DND-41 (cell line): Measurements from ENCODE around the gene CACNA1A.

Experiments used
- ATAC-seq: fragments of 200-7000 bp; cut with Tn5 transposase; 3 replicates; pipeline ENCODE4 v1.9.1; 2021; ENCODE audit warnings: low read depth; ENCODE audit not compliant: insufficient read depth
- DNase-seq: peaks from one replicate; pipeline ENCODE4 v3.0.0-alpha.2; 2020
- H2AFZ ChIP-seq: 2 replicates; pipeline ENCODE4 v1.6.0; 2012; ENCODE audit warnings: low read depth, low read length
- H3K27ac ChIP-seq: 2 replicates; pipeline ENCODE4 v1.5.1; 2012; ENCODE audit warnings: low read length, inconsistent platforms
- H3K27me3 ChIP-seq: fragments of 200-600 bp; sonication (generic); 2 replicates; pipeline ENCODE4 v1.6.0; 2012; ENCODE audit warnings: low read length, mild to moderate bottlenecking, inconsistent platforms; ENCODE audit not compliant: insufficient read depth, poor library complexity
- H3K36me3 ChIP-seq: 2 replicates; pipeline ENCODE4 v1.5.1; 2012; ENCODE audit warnings: low read length, inconsistent platforms; ENCODE audit not compliant: insufficient read depth
- H3K4me1 ChIP-seq: 2 replicates; pipeline ENCODE4 v1.5.1; 2012; ENCODE audit warnings: mild to moderate bottlenecking, low read length; ENCODE audit not compliant: insufficient read depth
- H3K4me2 ChIP-seq: 2 replicates; pipeline ENCODE4 v1.6.0; 2012; ENCODE audit warnings: mild to moderate bottlenecking, moderate library complexity, low read length, inconsistent platforms; ENCODE audit not compliant: insufficient read depth
- H3K4me3 ChIP-seq, 2 experiments: fragments of 200-600 bp in 1 of 2; shearing (Covaris generic) in 1 of 2; 2 replicates each; pipeline ENCODE4 v1.5.1; 2012 to 2016; ENCODE audit warnings: inconsistent platforms in 2 of 2, low read length in 2 of 2, mild to moderate bottlenecking in 2 of 2, low read depth in 1 of 2, moderate library complexity in 1 of 2
- H3K79me2 ChIP-seq: 2 replicates; pipeline ENCODE4 v1.6.0; 2012; ENCODE audit warnings: low read length, inconsistent platforms; ENCODE audit not compliant: insufficient read depth
- H3K9ac ChIP-seq: 2 replicates; pipeline ENCODE4 v1.6.0; 2012; ENCODE audit warnings: low read depth, mild to moderate bottlenecking, inconsistent platforms, low read length, moderate library complexity
- H3K9me3 ChIP-seq: 2 replicates; pipeline ENCODE4 v1.5.1; 2012; ENCODE audit warnings: low read length, moderate library complexity, mild to moderate bottlenecking, inconsistent platforms; ENCODE audit not compliant: insufficient read depth, severe bottlenecking
- H4K20me1 ChIP-seq: 2 replicates; pipeline ENCODE4 v1.6.0; 2012; ENCODE audit warnings: low read length; ENCODE audit not compliant: insufficient read depth
- EZH2 ChIP-seq: IDR thresholded peaks from 3 replicates; pipeline ENCODE4 v1.6.1; 2012; ENCODE audit warnings: borderline replicate concordance, low read depth, mild to moderate bottlenecking, moderate library complexity, low read length, inconsistent platforms; ENCODE audit not compliant: severe bottlenecking
- TF ChIP-seq, protein P1 (sequence below): IDR thresholded peaks from 2 replicates; pipeline ENCODE4 v1.5.1; 2012; ENCODE audit warnings: borderline replicate concordance, low read length, moderate library complexity, mild to moderate bottlenecking; ENCODE audit not compliant: poor library complexity, severe bottlenecking; ENCODE audit errors: extremely low read depth

Gene CACNA1A

DNA sequence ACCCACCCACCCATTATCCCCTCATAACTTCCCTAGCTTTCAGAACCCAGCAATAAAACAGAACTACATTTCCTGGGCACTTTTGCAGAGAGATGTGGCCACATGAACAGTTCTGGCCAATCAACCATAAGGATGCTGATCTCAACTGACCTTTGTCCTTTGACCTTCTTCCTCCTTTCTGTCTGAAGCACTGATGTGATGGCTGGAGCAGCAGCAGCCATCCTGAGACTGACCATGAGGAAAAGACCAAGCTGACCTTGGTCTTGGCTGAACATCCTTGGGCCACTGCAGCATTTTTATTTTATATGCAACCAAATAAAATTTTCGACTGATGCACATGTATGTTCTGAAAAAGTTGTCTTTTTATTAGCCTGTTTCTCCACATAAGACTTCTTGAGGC is 33.1 kb upstream of the CACNA1A start:
- Histone ChIP-seq H3K27ac (no peak overlapping the region), H3K9ac (no peak overlapping the region), H3K4me1 (no peaks in the 10 kb centered on the region), H3K4me2 (no peak overlapping the region), H3K4me3 (no peak overlapping the region), H3K27me3 (no peaks in the 10 kb centered on the region), H3K9me3 (no peaks in the 10 kb centered on the region), H3K36me3 (no peaks in the 10 kb centered on the region), H3K79me2 (no peaks in the 10 kb centered on the region), H4K20me1 (no peaks in the 10 kb centered on the region), H2AFZ (no peak overlapping the region)
- no peak for ATAC-seq
- TF ChIP-seq EZH2 = no peak
- TF ChIP-seq, protein P1, sequence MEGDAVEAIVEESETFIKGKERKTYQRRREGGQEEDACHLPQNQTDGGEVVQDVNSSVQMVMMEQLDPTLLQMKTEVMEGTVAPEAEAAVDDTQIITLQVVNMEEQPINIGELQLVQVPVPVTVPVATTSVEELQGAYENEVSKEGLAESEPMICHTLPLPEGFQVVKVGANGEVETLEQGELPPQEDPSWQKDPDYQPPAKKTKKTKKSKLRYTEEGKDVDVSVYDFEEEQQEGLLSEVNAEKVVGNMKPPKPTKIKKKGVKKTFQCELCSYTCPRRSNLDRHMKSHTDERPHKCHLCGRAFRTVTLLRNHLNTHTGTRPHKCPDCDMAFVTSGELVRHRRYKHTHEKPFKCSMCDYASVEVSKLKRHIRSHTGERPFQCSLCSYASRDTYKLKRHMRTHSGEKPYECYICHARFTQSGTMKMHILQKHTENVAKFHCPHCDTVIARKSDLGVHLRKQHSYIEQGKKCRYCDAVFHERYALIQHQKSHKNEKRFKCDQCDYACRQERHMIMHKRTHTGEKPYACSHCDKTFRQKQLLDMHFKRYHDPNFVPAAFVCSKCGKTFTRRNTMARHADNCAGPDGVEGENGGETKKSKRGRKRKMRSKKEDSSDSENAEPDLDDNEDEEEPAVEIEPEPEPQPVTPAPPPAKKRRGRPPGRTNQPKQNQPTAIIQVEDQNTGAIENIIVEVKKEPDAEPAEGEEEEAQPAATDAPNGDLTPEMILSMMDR = no peak
- DNase-seq = no peak

DNA sequence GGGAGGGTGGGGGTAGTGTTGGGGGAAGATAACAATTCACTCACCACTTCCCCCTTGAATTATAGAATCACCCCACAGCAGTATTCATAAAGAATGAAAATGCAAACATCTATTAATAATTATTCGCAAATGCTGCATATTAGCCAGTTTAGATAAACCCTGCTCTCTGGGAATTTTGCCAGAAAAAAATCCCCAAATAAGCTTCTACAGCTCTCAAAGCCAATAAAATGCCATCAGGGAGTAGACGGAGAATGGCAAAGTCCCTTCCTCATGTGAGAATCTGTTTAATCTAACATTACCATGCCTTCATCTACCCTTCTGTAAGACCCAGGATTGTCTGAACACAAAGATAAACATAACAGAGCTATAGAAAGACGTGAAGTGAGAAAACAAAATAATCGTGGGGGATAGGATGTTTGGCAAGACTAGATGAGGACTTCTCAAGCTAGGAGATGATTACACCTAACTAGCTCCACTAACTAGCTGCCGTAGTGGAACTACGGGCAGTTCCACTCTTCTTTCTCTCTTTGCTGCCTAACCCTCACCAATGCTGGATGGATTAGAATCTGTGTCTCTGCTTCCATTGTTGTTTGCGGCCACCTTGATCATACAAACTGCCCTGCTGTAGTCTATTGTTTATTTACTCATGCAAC is 32.4 kb upstream of the CACNA1A start:
- Histone ChIP-seq H3K36me3 (no peaks in the 10 kb centered on the region), H3K27me3 (no peaks in the 10 kb centered on the region), H3K9ac (no peak overlapping the region), H4K20me1 (no peaks in the 10 kb centered on the region), H3K4me2 (no peak overlapping the region), H2AFZ (no peak overlapping the region), H3K79me2 (no peaks in the 10 kb centered on the region), H3K4me1 (no peaks in the 10 kb centered on the region), H3K9me3 (no peaks in the 10 kb centered on the region), H3K27ac (no peak overlapping the region), H3K4me3 (no peak overlapping the region)
- TF ChIP-seq, protein P1 = no peak
- no peak for TF ChIP-seq EZH2
- DNase-seq = no peak
- ATAC-seq = no peak

DNA sequence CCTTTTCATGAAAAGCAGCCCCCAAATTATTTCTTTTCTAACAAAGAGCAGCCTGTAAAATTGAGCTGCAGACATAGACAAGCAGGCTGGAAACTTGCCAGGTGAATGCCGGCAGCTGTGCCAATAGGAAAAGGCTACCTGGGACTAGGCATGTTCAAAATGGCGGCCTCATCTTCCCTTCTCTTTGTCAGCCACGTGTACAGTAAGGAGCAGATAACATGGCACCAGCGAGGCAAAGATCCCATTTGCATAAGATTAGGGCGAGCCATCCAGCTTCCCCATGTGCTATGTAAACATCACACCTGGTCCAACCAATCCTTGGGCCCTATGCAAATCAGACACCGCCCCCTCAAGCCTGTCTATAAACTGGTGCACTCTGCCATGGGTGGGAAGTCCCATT is 31.2 kb upstream of the CACNA1A start:
- H3K27me3 ChIP-seq = no peaks in the 10 kb centered on the region
- ATAC-seq (peak; percentile 49; the same call in 2 of the 3 replicates), DNase-seq (peak; percentile 17)
- no peaks in the 10 kb centered on the region for H3K79me2 ChIP-seq
- H3K4me3 ChIP-seq = no peak overlapping the region
- no peak overlapping the region for H3K4me2 ChIP-seq
- no peaks in the 10 kb centered on the region for H3K9me3 ChIP-seq
- H4K20me1 ChIP-seq = no peaks in the 10 kb centered on the region
- TF ChIP-seq EZH2 = no peak
- TF ChIP-seq, protein P1 = no peak
- H3K9ac ChIP-seq = no peak overlapping the region
- H3K36me3 ChIP-seq = no peaks in the 10 kb centered on the region
- no peak overlapping the region for H3K27ac ChIP-seq
- H3K4me1 ChIP-seq = no peaks in the 10 kb centered on the region
- no peak overlapping the region for H2AFZ ChIP-seq
